HG03103 (cell line): ENCODE measurements around the gene RAPGEF2.

Experiments used
- ATAC-seq: cut with Tn5 transposase; IDR thresholded peaks from one replicate; pipeline ENCODE4 v1.9.1; 2021; ENCODE audit warnings: low read depth; ENCODE audit not compliant: unreplicated experiment

Gene RAPGEF2

GRCh38 chr4:159269116-159269515 lies 166.2 kb downstream of the RAPGEF2 start:
- ATAC-seq, result no peak

GRCh38 chr4:159269956-159270355 lies 167.1 kb downstream of the RAPGEF2 start:
- no peak for ATAC-seq

- no peak for ATAC-seq
Observed at GRCh38 chr4:159271856-159272255, 169.0 kb downstream of the RAPGEF2 start.

- ATAC-seq, result no peak
Observed at GRCh38 chr4:159272273-159273140, 169.6 kb downstream of the RAPGEF2 start.

GRCh38 chr4:159273141-159273438 lies 170.2 kb downstream of the RAPGEF2 start:
- no peak for ATAC-seq

- ATAC-seq, result no peak
Observed at GRCh38 chr4:159273841-159274240, 171.0 kb downstream of the RAPGEF2 start.

- ATAC-seq, result no peak
Observed at GRCh38 chr4:159278399-159278798, 175.5 kb downstream of the RAPGEF2 start.

- ATAC-seq, result no peak
Observed at GRCh38 chr4:159279084-159279483, 176.2 kb downstream of the RAPGEF2 start.

- no peak for ATAC-seq
Observed at GRCh38 chr4:159280442-159281172, 177.7 kb downstream of the RAPGEF2 start.

GRCh38 chr4:159281771-159282170 lies 178.9 kb downstream of the RAPGEF2 start:
- ATAC-seq, result no peak

GRCh38 chr4:159282329-159282728 lies 179.4 kb downstream of the RAPGEF2 start:
- no peak for ATAC-seq

GRCh38 chr4:159282944-159283343 lies 180.1 kb downstream of the RAPGEF2 start:
- ATAC-seq, result no peak

- no peak for ATAC-seq
Observed at GRCh38 chr4:159283696-159284095, 180.8 kb downstream of the RAPGEF2 start.

GRCh38 chr4:159284113-159284512 lies 181.2 kb downstream of the RAPGEF2 start:
- no peak for ATAC-seq

GRCh38 chr4:159284733-159285132 lies 181.9 kb downstream of the RAPGEF2 start:
- no peak for ATAC-seq

- no peak for ATAC-seq
Observed at GRCh38 chr4:159287767-159288166, 184.9 kb downstream of the RAPGEF2 start.

GRCh38 chr4:159289682-159290081 lies 186.8 kb downstream of the RAPGEF2 start:
- ATAC-seq, result no peak

- ATAC-seq, result no peak
Observed at GRCh38 chr4:159290321-159291030, 187.6 kb downstream of the RAPGEF2 start.

- ATAC-seq, result no peak
Observed at GRCh38 chr4:159291176-159291575, 188.3 kb downstream of the RAPGEF2 start.

- no peak for ATAC-seq
Observed at GRCh38 chr4:159292137-159292896, 189.4 kb downstream of the RAPGEF2 start.
